Colon (tissue), 2 donors: Measurements from ENCODE around the gene TENM4.
"Not testable (repeated sequence)": the region's sequence is repeated elsewhere in the genome, so short reads cannot be mapped to it uniquely, and the experiment has no call there.

Experiments used
- FAIRE-seq: peaks from 2 replicates; lab custom pipeline; 2012; peaks lifted over from hg19 to GRCh38; lab: Jason Lieb, UNC
- donor health status: control.
- donor health status: control.

Gene TENM4

DNA sequence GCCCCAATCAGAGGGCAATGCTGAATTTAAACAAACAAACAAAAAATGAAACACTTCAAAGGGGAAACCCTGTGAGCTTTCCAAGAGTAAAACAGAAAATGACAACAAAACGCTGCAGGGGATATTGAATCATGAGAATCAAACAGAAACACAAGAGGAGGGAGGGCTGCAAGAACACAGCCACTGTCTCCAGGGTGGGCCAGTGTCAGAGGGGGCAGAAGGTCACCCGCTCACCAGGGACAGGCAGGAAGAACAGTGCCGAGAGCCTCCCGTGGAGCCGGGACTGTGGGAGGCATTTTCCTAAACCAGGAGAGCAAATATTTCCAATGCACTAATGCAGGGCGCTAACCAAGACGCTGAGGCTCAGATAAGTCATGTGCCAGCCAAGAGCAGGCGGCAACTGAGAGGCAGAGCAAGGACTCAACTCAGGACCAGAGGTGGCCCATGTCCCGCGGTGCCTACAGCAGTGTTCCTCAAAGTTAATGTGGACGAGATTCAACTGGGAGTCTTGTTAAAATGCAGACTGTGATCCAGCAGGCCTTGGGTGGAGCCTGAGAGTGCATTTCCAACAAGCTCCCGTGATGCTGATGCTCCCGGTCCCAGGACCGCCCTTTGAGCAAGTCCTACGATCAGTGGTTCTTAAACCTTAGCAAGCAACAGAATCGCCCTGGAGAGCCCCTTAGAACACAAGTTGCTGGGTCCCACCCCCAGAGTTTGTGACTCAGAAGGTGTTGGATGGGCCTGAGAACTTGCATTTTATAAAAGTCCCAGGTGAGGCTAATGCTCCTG is 197.2 kb downstream of the TENM4 start:
- no peak for FAIRE-seq

DNA sequence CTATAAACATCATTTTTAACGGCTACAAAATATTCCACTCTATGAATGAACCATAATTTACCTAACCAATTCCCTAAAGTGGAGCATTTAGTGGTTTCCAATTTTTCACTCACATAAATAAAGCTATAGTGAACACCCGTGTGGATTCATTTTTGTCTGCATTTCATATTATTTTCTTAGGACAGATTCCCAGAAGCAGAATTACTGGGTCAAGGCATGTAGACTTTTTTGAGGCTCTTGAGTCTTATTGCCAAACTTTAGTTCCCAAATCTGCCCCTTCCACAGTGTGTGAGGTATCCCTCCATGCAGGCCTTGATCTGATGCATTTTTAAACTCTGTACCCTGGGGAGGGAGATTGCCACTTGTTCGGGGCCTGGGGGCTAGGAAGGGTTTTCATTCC is 198.2 kb downstream of the TENM4 start:
- FAIRE-seq = no peak

DNA sequence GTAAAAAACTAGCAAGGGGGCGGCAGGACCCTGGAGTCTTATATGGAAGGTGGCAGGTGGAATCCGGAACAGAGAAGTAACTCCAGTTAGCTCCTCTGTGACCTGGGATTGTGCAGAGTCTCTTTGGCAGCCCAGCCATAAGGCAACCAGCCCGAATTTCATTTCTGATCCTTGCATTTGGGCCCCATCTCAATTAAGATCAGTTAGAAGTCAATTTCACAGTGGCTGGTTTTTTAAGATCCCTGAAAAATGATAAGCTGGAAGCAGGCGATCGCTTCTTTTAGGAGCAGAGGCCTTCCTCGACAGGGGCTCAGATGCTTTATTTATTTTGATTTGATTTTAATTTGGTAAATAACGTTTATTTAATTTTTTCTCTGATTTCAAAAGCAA is 199.0 kb downstream of the TENM4 start:
- FAIRE-seq = no peak

DNA sequence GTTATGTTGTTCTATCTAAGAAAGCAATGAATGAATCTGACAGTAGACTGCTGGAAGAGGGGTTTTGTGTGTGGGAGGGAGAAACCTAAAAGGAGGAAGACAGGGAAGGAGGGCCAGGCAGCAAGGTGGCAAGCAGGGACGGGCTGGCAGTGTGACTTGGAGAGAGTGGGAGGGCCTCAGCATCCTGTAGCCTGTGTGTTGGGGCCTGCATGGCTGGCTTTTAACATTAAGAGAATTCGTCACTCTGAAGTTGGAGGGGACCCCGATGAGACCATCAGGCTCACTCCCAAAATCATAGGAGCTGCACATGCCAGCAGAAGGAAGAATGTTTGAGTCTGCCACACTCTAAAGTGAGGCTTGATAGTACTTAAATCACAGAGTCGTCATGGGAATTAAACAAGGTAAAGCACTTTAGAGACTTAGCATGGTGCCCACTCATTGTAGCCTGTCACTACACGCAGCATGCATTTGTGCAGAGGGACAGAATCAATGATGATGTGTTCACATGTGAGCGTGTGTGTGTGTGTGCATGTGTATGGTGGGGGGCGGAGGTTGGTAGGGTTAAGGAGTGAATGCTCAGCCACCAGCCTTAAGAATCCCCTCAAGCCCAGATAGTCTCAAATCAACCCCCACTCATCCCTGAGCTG is 199.5 kb downstream of the TENM4 start:
- no peak for FAIRE-seq

GRCh38 chr11:79237703-79238102 is 203.1 kb downstream of the TENM4 start:
- no peak for FAIRE-seq

DNA sequence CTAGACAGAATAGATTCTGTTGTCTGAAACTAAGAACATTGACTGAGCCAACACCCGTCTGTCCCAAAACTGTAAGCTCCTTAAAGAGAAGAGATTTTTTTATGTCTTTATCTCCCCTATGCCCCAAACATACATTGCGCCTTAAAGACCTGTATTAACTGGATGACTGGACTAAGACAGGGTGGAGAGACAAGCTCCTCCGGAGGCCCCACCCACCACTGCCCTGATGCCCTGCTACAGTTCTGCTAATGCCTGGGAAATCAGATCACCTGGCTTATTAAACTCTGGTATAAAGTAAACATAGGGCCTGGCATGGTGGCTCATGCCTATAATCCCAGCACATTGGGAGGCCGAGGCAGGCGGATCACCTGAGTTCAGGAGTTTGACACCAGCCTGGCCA is 203.7 kb downstream of the TENM4 start:
- FAIRE-seq = no peak

GRCh38 chr11:79236541-79236971 is 204.3 kb downstream of the TENM4 start:
- FAIRE-seq = no peak

- no peak for FAIRE-seq
Measured at GRCh38 chr11:79235696-79236095, 205.1 kb downstream of the TENM4 start.

- no peak for FAIRE-seq
Measured at GRCh38 chr11:79232346-79232745, 208.5 kb downstream of the TENM4 start.

GRCh38 chr11:79229047-79229446 is 211.8 kb downstream of the TENM4 start:
- FAIRE-seq = no peak

DNA sequence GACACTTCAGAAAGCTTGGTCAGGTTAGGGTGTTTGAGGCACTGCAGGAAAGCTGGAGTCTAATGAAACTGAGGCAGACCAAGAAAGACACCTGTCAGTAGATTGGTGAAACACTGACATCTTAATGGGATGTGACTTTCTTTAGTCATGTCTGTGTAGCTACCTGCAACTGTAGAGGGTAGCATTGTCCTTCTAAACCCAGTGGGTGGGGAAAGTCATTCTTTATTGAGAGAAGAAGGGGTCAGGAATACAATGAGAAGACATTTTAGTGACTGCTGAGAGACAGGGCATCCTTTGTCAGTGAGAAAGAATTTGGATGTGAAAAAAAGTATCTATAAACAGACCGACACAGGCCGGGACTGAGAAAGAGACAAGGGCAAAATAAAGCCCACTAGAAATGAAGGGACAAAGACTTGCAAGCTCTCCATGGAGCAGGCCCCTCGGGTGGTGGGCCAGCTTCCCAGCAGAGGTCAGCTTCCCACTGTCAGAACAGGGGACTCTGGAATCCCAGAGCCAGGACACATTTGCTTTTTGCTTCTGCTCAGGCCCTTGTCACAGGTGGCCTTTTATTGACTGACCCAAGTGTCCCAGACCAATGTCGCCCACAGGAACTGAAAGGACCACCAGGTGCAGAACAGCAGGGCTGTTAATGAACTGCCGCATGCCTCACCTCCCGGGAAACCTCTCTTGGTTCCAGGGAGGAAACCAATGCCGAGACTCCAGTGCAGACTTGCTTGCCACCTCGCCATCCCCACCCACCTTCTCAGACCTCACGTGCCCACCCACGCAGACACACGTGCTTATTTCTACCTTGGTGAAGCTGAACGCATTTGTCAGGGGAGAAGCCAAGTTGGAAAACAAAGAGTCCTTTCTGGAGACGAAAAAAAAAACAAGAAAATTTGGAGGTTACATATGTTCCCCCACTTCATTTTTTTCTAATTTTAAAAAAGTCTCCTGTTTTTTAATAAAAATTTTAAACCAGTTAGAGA is 212.8 kb downstream of the TENM4 start:
- FAIRE-seq = no peak

DNA sequence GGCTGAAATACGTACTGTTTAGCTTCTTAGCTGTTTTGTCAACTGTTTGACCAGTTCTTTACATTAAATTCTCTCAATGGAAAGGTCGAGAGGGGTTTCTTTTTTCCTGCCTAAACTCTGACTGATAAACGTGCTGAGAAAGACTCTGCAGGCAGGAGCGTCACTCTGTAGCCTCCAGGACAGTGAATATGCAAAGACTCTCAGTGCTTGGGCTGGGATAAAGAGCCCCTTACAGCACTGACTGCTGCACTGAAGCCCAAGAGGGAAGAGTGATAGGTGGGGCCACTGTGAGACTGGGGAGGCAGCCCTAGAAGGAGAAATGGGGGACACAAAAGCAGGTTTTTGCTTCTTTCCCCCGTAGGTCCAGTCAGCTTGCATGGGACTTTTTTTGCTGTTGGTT is 213.5 kb downstream of the TENM4 start:
- FAIRE-seq = no peak

GRCh38 chr11:79226126-79226525 is 214.7 kb downstream of the TENM4 start:
- no peak for FAIRE-seq

DNA sequence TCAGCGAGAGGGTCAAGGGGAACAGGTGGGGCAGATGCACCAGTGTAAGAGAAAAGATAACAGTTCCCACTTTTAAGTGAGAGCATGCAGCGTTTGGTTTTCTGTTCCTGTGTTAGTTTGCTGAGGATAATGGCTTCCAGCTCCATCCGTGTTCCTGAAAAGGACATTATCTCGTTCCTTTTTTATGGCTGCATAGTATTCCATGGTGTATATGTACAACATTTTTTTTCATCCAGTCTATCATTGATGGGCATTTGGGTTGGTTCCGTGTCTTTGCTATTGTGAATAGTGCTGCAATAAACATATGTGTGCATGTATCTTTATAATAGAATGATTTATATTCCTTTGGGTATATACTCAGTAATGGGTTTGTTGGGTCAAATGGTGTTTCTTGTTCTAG is 218.7 kb downstream of the TENM4 start:
- not testable (repeated sequence) for FAIRE-seq

- FAIRE-seq = no peak
Measured at GRCh38 chr11:79221444-79222130, 219.2 kb downstream of the TENM4 start.

DNA sequence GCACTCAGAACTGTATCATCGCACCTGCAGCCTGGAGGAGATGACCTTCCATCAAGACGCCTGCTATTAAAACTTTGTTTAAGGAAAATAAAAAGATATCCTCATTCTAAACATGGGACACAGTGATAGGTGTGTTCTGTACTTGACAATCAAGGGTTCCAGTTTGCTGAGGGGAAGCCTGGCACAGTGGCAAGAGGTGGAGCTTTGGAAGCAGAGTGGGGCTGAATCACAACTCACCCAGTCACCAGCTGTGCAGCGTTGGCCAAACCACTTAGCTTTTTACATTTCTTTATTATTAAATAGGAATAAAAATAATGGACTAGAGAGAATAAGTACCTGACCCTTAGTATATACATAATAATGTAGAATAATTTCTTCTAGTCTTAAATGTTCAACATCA is 220.7 kb downstream of the TENM4 start:
- FAIRE-seq = no peak

DNA sequence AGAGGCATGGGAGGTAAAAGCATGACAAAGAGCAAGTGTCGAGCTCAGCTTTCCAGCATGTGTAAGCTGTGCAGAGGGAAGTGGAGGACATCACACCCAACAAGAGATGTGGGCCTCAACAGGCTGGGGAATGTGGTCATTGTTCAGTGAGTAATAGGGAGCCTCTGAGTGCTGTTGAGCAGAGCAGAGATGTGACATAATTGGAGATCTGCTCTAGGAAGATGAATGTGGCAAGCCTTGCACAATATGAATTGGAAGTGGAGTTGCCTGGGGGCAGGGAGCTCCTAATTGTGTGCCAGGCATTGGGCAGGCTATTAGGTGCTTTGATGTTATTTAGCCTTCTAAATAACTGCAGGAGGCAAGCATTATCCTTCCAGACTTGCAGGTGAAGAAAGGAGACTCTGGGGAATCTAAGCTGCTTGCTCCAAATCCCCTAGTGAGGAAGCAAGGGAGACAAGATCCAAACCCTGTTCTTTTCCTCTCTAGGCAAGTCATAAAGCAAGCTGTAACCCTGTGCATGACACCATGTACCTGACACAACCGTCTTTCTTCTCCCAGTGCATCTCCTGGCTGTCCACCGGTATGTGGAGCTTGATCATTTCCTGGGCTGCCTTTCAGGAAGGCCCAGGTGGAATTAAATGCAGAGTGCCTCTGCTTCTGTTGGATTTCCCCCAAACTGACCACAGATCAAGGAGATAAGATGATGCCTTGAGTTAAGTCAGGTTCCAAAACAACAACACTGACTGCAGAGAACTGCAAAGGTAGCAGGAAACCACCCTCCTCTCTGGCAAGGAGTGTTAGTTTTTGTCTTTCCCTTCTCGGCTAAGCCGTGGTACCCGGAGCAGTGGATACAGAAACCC is 221.4 kb downstream of the TENM4 start:
- FAIRE-seq = no peak

DNA sequence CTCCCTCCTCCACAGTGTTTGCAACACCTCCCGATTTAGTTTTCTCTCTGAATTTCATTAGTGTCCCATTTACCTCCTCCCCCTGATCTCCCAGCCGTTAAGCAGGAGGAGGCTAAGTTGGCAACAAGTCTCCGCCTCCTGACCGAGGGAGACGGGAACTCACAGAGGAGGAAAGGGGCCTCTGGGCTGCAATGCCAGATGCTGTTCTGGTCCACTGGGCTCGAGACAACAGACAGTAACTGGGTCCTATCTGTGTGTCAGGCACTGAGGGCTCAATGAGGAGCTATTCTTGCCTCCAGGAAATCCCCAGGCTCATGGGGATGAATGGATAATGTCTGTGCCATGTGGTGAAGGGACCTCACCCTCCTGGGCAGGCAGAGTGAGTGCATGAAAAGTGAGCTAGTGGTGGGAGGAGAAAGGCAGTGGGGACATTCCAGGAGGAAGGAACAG is 228.1 kb downstream of the TENM4 start:
- FAIRE-seq = no peak

- no peak for FAIRE-seq
Measured at GRCh38 chr11:79209540-79210266, 231.1 kb downstream of the TENM4 start.

GRCh38 chr11:79208126-79208525 is 232.7 kb downstream of the TENM4 start:
- no peak for FAIRE-seq
